WTC11 (cell line): ENCODE results near the gene SLCO2A1. TPM values are rescaled to one million over a fixed set of nuclear protein-coding genes. Genes with fewer than 3 reads are reported as not detected.

Source experiments
- ATAC-seq: fragments of 200-7000 bp; cut with Tn5 transposase; 2 replicates; pipeline ENCODE4 v1.10.0; 2021; ENCODE audit warnings: mild to moderate bottlenecking, moderate library complexity
- CTCF ChIA-PET: fragments of 300-600 bp; sonication (Branson Sonifier 250); formaldehyde crosslinking; loops from one replicate; lab custom pipeline; 2021; ENCODE audit warnings: antibody characterized with exemption; lab: Charles Lee
- POLR2A ChIA-PET: fragments of 350-600 bp; sonication (Branson Sonifier 250); formaldehyde crosslinking; loops from one replicate; lab custom pipeline; 2021; ENCODE audit warnings: antibody characterized with exemption; lab: Charles Lee
- DNase-seq: peaks from one replicate; pipeline ENCODE4 v3.0.0; 2021; ENCODE audit warnings: low spot score
- H3K27ac Mint-ChIP-seq: 2 replicates; pipeline ENCODE4 v1.8.0; 2021; ENCODE audit warnings: mixed read lengths
- H3K27me3 Mint-ChIP-seq: 2 replicates; pipeline ENCODE4 v1.8.0; 2021; ENCODE audit warnings: low read depth, mild to moderate bottlenecking, moderate library complexity, mixed read lengths
- H3K36me3 Mint-ChIP-seq: 2 replicates; pipeline ENCODE4 v1.8.0; 2021; ENCODE audit warnings: mixed read lengths
- H3K4me1 Mint-ChIP-seq: 2 replicates; pipeline ENCODE4 v1.8.0; 2022; ENCODE audit warnings: mixed read lengths
- H3K4me3 Mint-ChIP-seq: 2 replicates; pipeline ENCODE4 v1.8.0; 2021; ENCODE audit warnings: mild to moderate bottlenecking, moderate library complexity, mixed read lengths
- H3K9me3 Mint-ChIP-seq: 2 replicates; pipeline ENCODE4 v1.8.0; 2021; ENCODE audit warnings: mixed read lengths
- AFF4 ChIP-seq: sonication (generic); formaldehyde crosslinking; IDR thresholded peaks from 2 replicates; pipeline ENCODE4 v1.8.1; 2023; ENCODE audit warnings: mild to moderate bottlenecking, missing genetic modification reagents, borderline replicate concordance
- AR ChIP-seq: fragments of 250-450 bp; sonication (Bioruptor Pico); IDR thresholded peaks from 2 replicates; pipeline ENCODE4 v1.9.0; 2021; ENCODE audit warnings: mild to moderate bottlenecking
- CREB1 ChIP-seq: sonication (generic); formaldehyde crosslinking; IDR thresholded peaks from 2 replicates; pipeline ENCODE4 v1.8.0; 2023; ENCODE audit warnings: mild to moderate bottlenecking, missing genetic modification reagents
- GABPB1 ChIP-seq: sonication (generic); formaldehyde crosslinking; IDR thresholded peaks from 2 replicates; pipeline ENCODE4 v1.8.1; 2023; ENCODE audit warnings: mild to moderate bottlenecking, missing genetic modification reagents
- GRHL2 ChIP-seq: fragments of 250-450 bp; sonication (Bioruptor Pico); IDR thresholded peaks from 2 replicates; pipeline ENCODE4 v1.8.0; 2022; ENCODE audit warnings: mild to moderate bottlenecking, moderate library complexity; ENCODE audit not compliant: insufficient replicate concordance, severe bottlenecking
- IRF2 ChIP-seq: sonication (generic); formaldehyde crosslinking; IDR thresholded peaks from 2 replicates; pipeline ENCODE4 v1.8.0; 2022; ENCODE audit warnings: low read depth, missing genetic modification reagents, borderline replicate concordance
- KAT7 ChIP-seq: sonication (generic); formaldehyde crosslinking; IDR thresholded peaks from 2 replicates; pipeline ENCODE4 v1.8.1; 2023; ENCODE audit warnings: missing genetic modification reagents, mild to moderate bottlenecking, borderline replicate concordance
- NR1H2 ChIP-seq: sonication (generic); formaldehyde crosslinking; IDR thresholded peaks from 2 replicates; pipeline ENCODE4 v1.9.0; 2021; ENCODE audit warnings: mild to moderate bottlenecking, moderate library complexity, missing genetic modification reagents
- RORB ChIP-seq: fragments of 250-450 bp; sonication (Bioruptor Pico); IDR thresholded peaks from 2 replicates; pipeline ENCODE4 v1.9.0; 2021; ENCODE audit warnings: mild to moderate bottlenecking
- USF1 ChIP-seq: sonication (generic); formaldehyde crosslinking; IDR thresholded peaks from 2 replicates; pipeline ENCODE4 v1.8.0; 2022; ENCODE audit warnings: mild to moderate bottlenecking, missing genetic modification reagents
- ZBTB21 ChIP-seq: sonication (generic); formaldehyde crosslinking; IDR thresholded peaks from 2 replicates; pipeline ENCODE4 v1.8.1; 2023; ENCODE audit warnings: mild to moderate bottlenecking, missing genetic modification reagents, borderline replicate concordance
- ZNF138 ChIP-seq: sonication (generic); formaldehyde crosslinking; conservative IDR thresholded peaks from 2 replicates; pipeline ENCODE4 v1.8.1; 2022; ENCODE audit warnings: mild to moderate bottlenecking, moderate library complexity, missing genetic modification reagents
- ZNF416 ChIP-seq: fragments of 250-450 bp; sonication (Bioruptor Pico); IDR thresholded peaks from 2 replicates; pipeline ENCODE4 v1.9.0; 2021; ENCODE audit warnings: mild to moderate bottlenecking, inconsistent platforms
- total RNA-seq: library from RNA; stranded (reverse); gene quantifications from 3 replicates; pipeline ENCODE4 v1.2.3, GENCODE V29; 2021
- TF ChIP-seq, protein P1 (sequence below): fragments of 250-450 bp; sonication (Bioruptor Pico); IDR thresholded peaks from 2 replicates; pipeline ENCODE4 v1.9.0; 2021; ENCODE audit warnings: mild to moderate bottlenecking, borderline replicate concordance

The SLCO2A1 gene
- total RNA-seq, 1 experiment from 2014 or later: 3.3 TPM

GRCh38 chr3:134013280-134013679 is 16.4 kb downstream of the SLCO2A1 start (continued):
- TF ChIP-seq, protein P1, sequence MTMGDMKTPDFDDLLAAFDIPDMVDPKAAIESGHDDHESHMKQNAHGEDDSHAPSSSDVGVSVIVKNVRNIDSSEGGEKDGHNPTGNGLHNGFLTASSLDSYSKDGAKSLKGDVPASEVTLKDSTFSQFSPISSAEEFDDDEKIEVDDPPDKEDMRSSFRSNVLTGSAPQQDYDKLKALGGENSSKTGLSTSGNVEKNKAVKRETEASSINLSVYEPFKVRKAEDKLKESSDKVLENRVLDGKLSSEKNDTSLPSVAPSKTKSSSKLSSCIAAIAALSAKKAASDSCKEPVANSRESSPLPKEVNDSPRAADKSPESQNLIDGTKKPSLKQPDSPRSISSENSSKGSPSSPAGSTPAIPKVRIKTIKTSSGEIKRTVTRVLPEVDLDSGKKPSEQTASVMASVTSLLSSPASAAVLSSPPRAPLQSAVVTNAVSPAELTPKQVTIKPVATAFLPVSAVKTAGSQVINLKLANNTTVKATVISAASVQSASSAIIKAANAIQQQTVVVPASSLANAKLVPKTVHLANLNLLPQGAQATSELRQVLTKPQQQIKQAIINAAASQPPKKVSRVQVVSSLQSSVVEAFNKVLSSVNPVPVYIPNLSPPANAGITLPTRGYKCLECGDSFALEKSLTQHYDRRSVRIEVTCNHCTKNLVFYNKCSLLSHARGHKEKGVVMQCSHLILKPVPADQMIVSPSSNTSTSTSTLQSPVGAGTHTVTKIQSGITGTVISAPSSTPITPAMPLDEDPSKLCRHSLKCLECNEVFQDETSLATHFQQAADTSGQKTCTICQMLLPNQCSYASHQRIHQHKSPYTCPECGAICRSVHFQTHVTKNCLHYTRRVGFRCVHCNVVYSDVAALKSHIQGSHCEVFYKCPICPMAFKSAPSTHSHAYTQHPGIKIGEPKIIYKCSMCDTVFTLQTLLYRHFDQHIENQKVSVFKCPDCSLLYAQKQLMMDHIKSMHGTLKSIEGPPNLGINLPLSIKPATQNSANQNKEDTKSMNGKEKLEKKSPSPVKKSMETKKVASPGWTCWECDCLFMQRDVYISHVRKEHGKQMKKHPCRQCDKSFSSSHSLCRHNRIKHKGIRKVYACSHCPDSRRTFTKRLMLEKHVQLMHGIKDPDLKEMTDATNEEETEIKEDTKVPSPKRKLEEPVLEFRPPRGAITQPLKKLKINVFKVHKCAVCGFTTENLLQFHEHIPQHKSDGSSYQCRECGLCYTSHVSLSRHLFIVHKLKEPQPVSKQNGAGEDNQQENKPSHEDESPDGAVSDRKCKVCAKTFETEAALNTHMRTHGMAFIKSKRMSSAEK: no peak

DNA sequence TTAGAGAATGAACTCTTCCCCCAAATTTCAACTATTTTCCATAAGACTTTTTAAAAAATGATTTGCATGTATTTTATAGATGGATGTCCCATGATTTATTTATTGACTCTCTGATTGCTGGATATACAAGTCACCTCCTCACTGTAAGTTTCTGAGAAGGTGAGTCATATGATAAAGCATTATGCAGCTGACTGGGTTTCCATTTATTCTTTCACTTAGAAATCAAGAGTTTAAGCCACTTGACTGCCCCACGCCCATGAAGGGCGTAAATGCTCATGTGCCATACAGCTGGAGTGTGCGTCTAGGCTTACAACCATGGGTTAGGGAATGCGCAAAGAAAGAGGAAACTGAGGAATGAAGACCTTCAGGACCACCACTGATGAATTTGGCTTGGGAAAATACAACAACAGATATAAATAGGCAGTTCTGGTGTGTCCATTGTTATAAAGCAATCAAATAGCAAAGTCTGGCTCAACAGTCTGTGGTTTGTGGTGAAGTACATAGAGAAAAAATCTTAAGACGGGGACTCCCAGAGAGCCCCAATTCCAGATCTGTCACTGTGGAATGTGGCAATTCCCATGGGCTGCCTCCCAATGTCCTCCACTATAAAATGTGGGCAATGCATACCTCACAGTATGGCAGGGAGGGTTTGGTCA is 20.3 kb downstream of the SLCO2A1 start:
- DNase-seq: no peak
- Mint-ChIP-seq H3K9me3 (peaks cover 23% of the 10 kb centered on the region), H3K27ac (no peak overlapping the region), H3K4me3 (no peak overlapping the region), H3K4me1 (no peaks in the 10 kb centered on the region), H3K36me3 (peaks cover 8% of the 10 kb centered on the region), H3K27me3 (peaks cover 4% of the 10 kb centered on the region)
- CTCF ChIA-PET: no interaction called here
- TF ChIP-seq ZNF138 (CRISPR knock-in tag): no peak
- no peak for TF ChIP-seq ZNF416 (CRISPR knock-in tag)
- TF ChIP-seq USF1 (CRISPR knock-in tag): no peak
- TF ChIP-seq AR (CRISPR knock-in tag): no peak
- no peak for TF ChIP-seq AFF4 (CRISPR knock-in tag)
- no peak for TF ChIP-seq GABPB1 (CRISPR knock-in tag)
- TF ChIP-seq NR1H2 (CRISPR knock-in tag): no peak
- TF ChIP-seq CREB1 (CRISPR knock-in tag): no peak
- no peak for TF ChIP-seq ZBTB21 (CRISPR knock-in tag)
- TF ChIP-seq GRHL2 (CRISPR knock-in tag): no peak
- no peak for TF ChIP-seq KAT7 (CRISPR knock-in tag)
- no peak for TF ChIP-seq RORB (CRISPR knock-in tag)
- no peak for TF ChIP-seq IRF2 (CRISPR knock-in tag)
- no peak for ATAC-seq
- POLR2A ChIA-PET: no interaction called here
